Endodermal cell (in vitro differentiated cells): ENCODE measurements around the gene SYPL1. TPM values are rescaled to one million over a fixed set of nuclear protein-coding genes. Genes with fewer than 3 reads are reported as not detected.

Source experiments
- DNase-seq: peaks from one replicate; pipeline ENCODE4 v3.0.0-alpha.2; 2017
- H3K27ac ChIP-seq: 2 replicates; pipeline ENCODE4 v1.5.1; 2013; ENCODE audit warnings: mild to moderate bottlenecking, low read depth, low read length, moderate library complexity
- H3K27me3 ChIP-seq: 2 replicates; pipeline ENCODE4 v1.6.1; 2013; ENCODE audit warnings: mild to moderate bottlenecking, low read length, moderate library complexity; ENCODE audit not compliant: insufficient read depth, control insufficient read depth, poor library complexity, severe bottlenecking
- H3K36me3 ChIP-seq: 2 replicates; pipeline ENCODE4 v1.7.0; 2013; ENCODE audit warnings: mild to moderate bottlenecking, low read length, moderate library complexity; ENCODE audit not compliant: control insufficient read depth, insufficient read depth
- H3K4me1 ChIP-seq: one replicate; pipeline ENCODE4 v1.7.0; 2013; ENCODE audit warnings: low read length; ENCODE audit not compliant: control insufficient read depth, insufficient read depth
- H3K4me3 ChIP-seq: 2 replicates; pipeline ENCODE4 v1.5.1; 2013; ENCODE audit warnings: mild to moderate bottlenecking, low read length, moderate library complexity
- H3K9ac ChIP-seq: 2 replicates; pipeline ENCODE4 v1.6.1; 2013; ENCODE audit warnings: mild to moderate bottlenecking, low read length, moderate library complexity; ENCODE audit not compliant: poor library complexity, severe bottlenecking; ENCODE audit errors: extremely low read depth
- H3K9me3 ChIP-seq: 2 replicates; pipeline ENCODE4 v1.6.1; 2013; ENCODE audit warnings: mild to moderate bottlenecking, low read length, moderate library complexity; ENCODE audit not compliant: control insufficient read depth
- H3K27ac Mint-ChIP-seq: 2 replicates; pipeline ENCODE4 v1.8.0; 2020; ENCODE audit warnings: mixed read lengths
- H3K27me3 Mint-ChIP-seq: 2 replicates; pipeline ENCODE4 v1.8.0; 2021; ENCODE audit warnings: mild to moderate bottlenecking, mixed read lengths; ENCODE audit not compliant: insufficient read depth
- H3K36me3 Mint-ChIP-seq: 2 replicates; pipeline ENCODE4 v1.8.0; 2020; ENCODE audit warnings: low read depth, mixed read lengths
- H3K4me1 Mint-ChIP-seq: 2 replicates; pipeline ENCODE4 v1.8.0; 2020; ENCODE audit warnings: mixed read lengths
- H3K4me3 Mint-ChIP-seq: 2 replicates; pipeline ENCODE4 v1.8.0; 2020; ENCODE audit warnings: mild to moderate bottlenecking, moderate library complexity, mixed read lengths
- H3K9me3 Mint-ChIP-seq: 2 replicates; pipeline ENCODE4 v1.8.0; 2020; ENCODE audit warnings: mild to moderate bottlenecking, mixed read lengths
- WGBS, 2 experiments: methylation state at CpG; one replicate each; pipeline versions ENCODE4 v1.1.5 to v1.1.7; 2013; ENCODE audit warnings: missing lambda C conversion rate in 2 of 2, mixed read lengths in 1 of 2; ENCODE audit not compliant: insufficient coverage in 1 of 2, insufficient read length in 1 of 2; 5-methylcytosine and 5-hydroxymethylcytosine counted together
- total RNA-seq, 2 donors: library from RNA; stranded (reverse); fragmentation: NEBNext Ultra II Directional in 1 of 2; extraction: Animal tissue kit (Norgen Biotek cat#: 25700) in 1 of 2; gene quantifications; 2 replicates in 1 of 2; 3 replicates in 1 of 2; pipeline ENCODE4 v1.2.1, GENCODE V29; 2021
- TF ChIP-seq, protein P1 (sequence below): fragments of 200-600 bp; sonication (generic); conservative IDR thresholded peaks from 2 replicates; pipeline ENCODE4 v1.5.0; 2021; ENCODE audit warnings: antibody characterized with exemption, mild to moderate bottlenecking

SYPL1 gene
- total RNA-seq, 2 donors from 2014 or later: 74.8 to 76.7 TPM

GRCh38 chr7:106095634-106096033 is 16.5 kb downstream of the SYPL1 start:
- H3K27ac Mint-ChIP-seq: no peak overlapping the region
- H3K9me3 Mint-ChIP-seq: no peaks in the 10 kb centered on the region
- no peaks in the 10 kb centered on the region for H3K27me3 ChIP-seq

DNA sequence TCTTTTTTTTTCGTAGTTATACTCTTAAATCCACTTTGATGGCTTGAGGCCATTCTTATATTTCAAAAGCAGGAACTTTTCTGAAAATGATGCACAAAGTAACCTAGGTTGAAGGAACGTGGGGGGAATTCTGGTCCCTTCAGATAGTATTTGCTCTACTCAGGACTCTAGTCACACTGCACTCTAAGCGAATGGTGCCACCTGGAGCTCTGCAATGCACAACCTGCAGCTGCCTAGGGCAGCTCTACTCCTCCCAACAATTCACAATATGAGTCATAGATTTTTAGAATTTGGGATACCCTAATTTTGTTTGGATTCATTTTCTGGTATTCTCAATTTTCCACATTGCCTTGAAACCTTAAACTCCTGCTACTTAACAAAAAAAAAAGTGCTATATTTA is 17.3 kb downstream of the SYPL1 start:
- H3K9me3 Mint-ChIP-seq: no peaks in the 10 kb centered on the region
- H3K27ac ChIP-seq: no peak overlapping the region
- H3K4me3 Mint-ChIP-seq: no peak overlapping the region
- TF ChIP-seq, protein P1, sequence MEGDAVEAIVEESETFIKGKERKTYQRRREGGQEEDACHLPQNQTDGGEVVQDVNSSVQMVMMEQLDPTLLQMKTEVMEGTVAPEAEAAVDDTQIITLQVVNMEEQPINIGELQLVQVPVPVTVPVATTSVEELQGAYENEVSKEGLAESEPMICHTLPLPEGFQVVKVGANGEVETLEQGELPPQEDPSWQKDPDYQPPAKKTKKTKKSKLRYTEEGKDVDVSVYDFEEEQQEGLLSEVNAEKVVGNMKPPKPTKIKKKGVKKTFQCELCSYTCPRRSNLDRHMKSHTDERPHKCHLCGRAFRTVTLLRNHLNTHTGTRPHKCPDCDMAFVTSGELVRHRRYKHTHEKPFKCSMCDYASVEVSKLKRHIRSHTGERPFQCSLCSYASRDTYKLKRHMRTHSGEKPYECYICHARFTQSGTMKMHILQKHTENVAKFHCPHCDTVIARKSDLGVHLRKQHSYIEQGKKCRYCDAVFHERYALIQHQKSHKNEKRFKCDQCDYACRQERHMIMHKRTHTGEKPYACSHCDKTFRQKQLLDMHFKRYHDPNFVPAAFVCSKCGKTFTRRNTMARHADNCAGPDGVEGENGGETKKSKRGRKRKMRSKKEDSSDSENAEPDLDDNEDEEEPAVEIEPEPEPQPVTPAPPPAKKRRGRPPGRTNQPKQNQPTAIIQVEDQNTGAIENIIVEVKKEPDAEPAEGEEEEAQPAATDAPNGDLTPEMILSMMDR: peak; percentile 26
- H3K9ac ChIP-seq: no peak overlapping the region
- H3K27ac Mint-ChIP-seq: no peak overlapping the region
- 90 to 91% methylated on average over 2 to 3 of the region's 3 CpGs for WGBS, 2 experiments
- DNase-seq: no peak
- peaks cover 68% of the 10 kb centered on the region for H3K36me3 ChIP-seq
- H3K4me1 ChIP-seq: peaks cover 4% of the 10 kb centered on the region
- peaks cover 38% of the 10 kb centered on the region for H3K36me3 Mint-ChIP-seq
- no peaks in the 10 kb centered on the region for H3K27me3 ChIP-seq
- H3K4me3 ChIP-seq: no peak overlapping the region
- no peaks in the 10 kb centered on the region for H3K9me3 ChIP-seq
- H3K27me3 Mint-ChIP-seq: no peaks in the 10 kb centered on the region
- H3K4me1 Mint-ChIP-seq: peaks cover 8% of the 10 kb centered on the region

More at GRCh38 chr7:106095634-106096033, 16.5 kb downstream of the SYPL1 start:
- TF ChIP-seq, protein P1: no peak
- H3K36me3 Mint-ChIP-seq: peaks cover 38% of the 10 kb centered on the region
- Histone ChIP-seq H3K9me3 (no peaks in the 10 kb centered on the region), H3K36me3 (peaks cover 60% of the 10 kb centered on the region), H3K9ac (no peak overlapping the region), H3K27ac (no peak overlapping the region), H3K4me3 (no peak overlapping the region), H3K4me1 (peaks cover 4% of the 10 kb centered on the region)
- no peak for DNase-seq
- no peaks in the 10 kb centered on the region for H3K27me3 Mint-ChIP-seq
- peaks cover 10% of the 10 kb centered on the region for H3K4me1 Mint-ChIP-seq
- H3K4me3 Mint-ChIP-seq: no peak overlapping the region
- WGBS, 2 experiments: no CpG with 5 or more reads among the region's 1 CpG

DNA sequence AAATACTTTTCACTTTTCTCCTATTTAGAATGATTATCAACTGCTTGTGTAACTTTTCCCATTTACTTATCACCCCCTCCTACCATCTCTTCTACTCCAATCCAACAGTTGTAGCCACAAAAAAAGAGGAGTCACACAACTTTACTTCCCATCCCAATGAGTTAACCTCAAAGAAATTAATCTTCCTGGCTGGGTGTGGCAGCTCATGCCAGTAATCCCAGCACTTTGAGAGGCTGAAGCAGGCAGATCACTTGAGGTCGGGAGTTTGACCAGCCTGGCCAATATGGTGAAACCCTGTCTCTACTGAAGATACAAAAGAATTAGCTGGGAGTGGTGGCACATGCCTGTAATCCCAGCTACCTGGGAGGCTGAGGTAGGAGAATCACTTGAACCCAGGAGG is 19.9 kb downstream of the SYPL1 start:
- H3K27ac ChIP-seq: no peak overlapping the region
- H3K4me3 ChIP-seq: no peak overlapping the region
- no peaks in the 10 kb centered on the region for H3K27me3 Mint-ChIP-seq
- H3K36me3 ChIP-seq: peaks cover 66% of the 10 kb centered on the region
- H3K9me3 ChIP-seq: no peaks in the 10 kb centered on the region
- H3K36me3 Mint-ChIP-seq: peaks cover 48% of the 10 kb centered on the region
- DNase-seq: no peak
- H3K9me3 Mint-ChIP-seq: no peaks in the 10 kb centered on the region
- no peaks in the 10 kb centered on the region for H3K4me1 Mint-ChIP-seq
- TF ChIP-seq, protein P1: no peak
- WGBS, 2 experiments: 90% methylated on average over 1 of the region's 1 CpG
- no peaks in the 10 kb centered on the region for H3K27me3 ChIP-seq
- no peaks in the 10 kb centered on the region for H3K4me1 ChIP-seq
- H3K4me3 Mint-ChIP-seq: no peak overlapping the region
- no peak overlapping the region for H3K27ac Mint-ChIP-seq
- no peak overlapping the region for H3K9ac ChIP-seq
